Liver (tissue), 9 donors: ENCODE data around the gene CCDC192. TPM values are rescaled to one million over a fixed set of nuclear protein-coding genes. Genes with fewer than 3 reads are reported as not detected.
A peak's percentile ranks its signal among the peaks of the same experiment; 100 is the strongest.

Experiments
- DNase-seq: peaks from one replicate; pipeline ENCODE4 v3.0.0-alpha.2; 2017; ENCODE audit warnings: low spot score
- H3K27ac ChIP-seq, 2 donors: one replicate each; pipeline ENCODE4 v1.7.0; 2013; ENCODE audit warnings: inconsistent platforms in 2 of 2, low read length in 2 of 2, control low read depth in 1 of 2, low read depth in 1 of 2, mild to moderate bottlenecking in 1 of 2
- H3K27me3 ChIP-seq, 4 donors: one replicate each; pipeline versions ENCODE4 v1.6.1 to v1.7.0; 2013; ENCODE audit warnings: low read length in 3 of 4, inconsistent platforms in 1 of 4, mild to moderate bottlenecking in 1 of 4, moderate library complexity in 1 of 4; ENCODE audit not compliant: control insufficient read depth in 4 of 4, insufficient read depth in 4 of 4
- H3K36me3 ChIP-seq, 4 donors: one replicate each; pipeline versions ENCODE4 v1.6.1 to v1.7.0; 2013; ENCODE audit warnings: low read length in 3 of 4, mild to moderate bottlenecking in 3 of 4, low read depth in 1 of 4, moderate library complexity in 1 of 4; ENCODE audit not compliant: control insufficient read depth in 4 of 4, insufficient read depth in 3 of 4
- H3K4me1 ChIP-seq, 4 donors: one replicate each; pipeline versions ENCODE4 v1.6.1 to v1.7.0; 2013; ENCODE audit warnings: low read length in 3 of 4, mild to moderate bottlenecking in 3 of 4, moderate library complexity in 1 of 4; ENCODE audit not compliant: control insufficient read depth in 4 of 4, insufficient read depth in 4 of 4
- H3K4me3 ChIP-seq, 3 donors: one replicate each; pipeline versions ENCODE4 v1.6.1 to v1.7.0; 2013; ENCODE audit warnings: low read length in 3 of 3, control low read depth in 1 of 3, low read depth in 1 of 3, mild to moderate bottlenecking in 1 of 3
- H3K9ac ChIP-seq, 2 donors: one replicate each; pipeline ENCODE4 v1.7.0; 2013; ENCODE audit warnings: low read length in 2 of 2, mild to moderate bottlenecking in 2 of 2, moderate library complexity in 2 of 2, control low read depth in 1 of 2, low read depth in 1 of 2
- H3K9me3 ChIP-seq, 4 donors: one replicate each; pipeline versions ENCODE4 v1.6.1 to v1.7.0; 2013; ENCODE audit warnings: low read length in 3 of 4; ENCODE audit not compliant: control insufficient read depth in 4 of 4
- ATF3 ChIP-seq: IDR thresholded peaks from 2 replicates; pipeline ENCODE4 v1.6.1; 2016; ENCODE audit warnings: antibody characterized with exemption
- CTCF ChIP-seq: fragments of 150-350 bp; IDR thresholded peaks from 2 replicates; pipeline ENCODE4 v1.5.1; 2017; ENCODE audit warnings: improper control_type of control experiment, low read depth, low read length; ENCODE audit not compliant: missing input control
- EGR1 ChIP-seq, 2 donors: IDR thresholded peaks; 2 replicates each; pipeline ENCODE4 v1.6.1; 2016 to 2018; ENCODE audit warnings: antibody characterized with exemption in 2 of 2, low read depth in 2 of 2
- FOXA1 ChIP-seq: IDR thresholded peaks from 2 replicates; pipeline ENCODE4 v1.6.1; 2016; ENCODE audit warnings: antibody characterized with exemption
- GABPA ChIP-seq, 2 donors: IDR thresholded peaks in 1 of 2; conservative IDR thresholded peaks in 1 of 2; 2 replicates each; pipeline ENCODE4 v1.6.1; 2016; ENCODE audit warnings: antibody characterized with exemption in 2 of 2, mild to moderate bottlenecking in 1 of 2, moderate library complexity in 1 of 2
- HNF4A ChIP-seq, 2 donors: conservative IDR thresholded peaks; 2 replicates each; pipeline ENCODE4 v1.6.1; 2016; ENCODE audit warnings: antibody characterized with exemption in 2 of 2, mild to moderate bottlenecking in 2 of 2
- HNF4G ChIP-seq: IDR thresholded peaks from 2 replicates; pipeline ENCODE4 v1.6.1; 2016; ENCODE audit warnings: antibody characterized with exemption
- JUND ChIP-seq, 2 donors: IDR thresholded peaks; 2 replicates each; pipeline ENCODE4 v1.6.1; 2016; ENCODE audit warnings: antibody characterized with exemption in 2 of 2
- MAX ChIP-seq: IDR thresholded peaks from 2 replicates; pipeline ENCODE4 v1.6.1; 2016; ENCODE audit warnings: antibody characterized with exemption
- NR2F2 ChIP-seq: IDR thresholded peaks from 2 replicates; pipeline ENCODE4 v1.6.1; 2016; ENCODE audit warnings: antibody characterized with exemption
- RAD21 ChIP-seq, 2 donors: IDR thresholded peaks; 2 replicates each; pipeline ENCODE4 v1.6.1; 2016; ENCODE audit warnings: antibody characterized with exemption in 2 of 2, mild to moderate bottlenecking in 2 of 2
- REST ChIP-seq: IDR thresholded peaks from 2 replicates; pipeline ENCODE4 v1.6.1; 2016; ENCODE audit warnings: antibody characterized with exemption, mild to moderate bottlenecking
- SP1 ChIP-seq: IDR thresholded peaks from 2 replicates; pipeline ENCODE4 v1.6.1; 2018; ENCODE audit warnings: antibody characterized with exemption, mild to moderate bottlenecking
- YY1 ChIP-seq: IDR thresholded peaks from 2 replicates; pipeline ENCODE4 v1.6.1; 2016; ENCODE audit warnings: antibody characterized with exemption, mild to moderate bottlenecking
- ZBTB33 ChIP-seq: IDR thresholded peaks from 2 replicates; pipeline ENCODE4 v1.6.1; 2016; ENCODE audit warnings: antibody characterized with exemption
- WGBS: extraction: QIAGEN DNeasy Blood & Tissue Kit; methylation state at CpG from one replicate; pipeline ENCODE4 v1.1.7; 2013; 5-methylcytosine and 5-hydroxymethylcytosine counted together
- polyA plus RNA-seq, 2 donors: library from polyadenylated mRNA; stranded (reverse) in 1 of 2; unstranded in 1 of 2; fragments of 200-250 nt in 1 of 2; fragments of >200 nt in 1 of 2; fragmentation: Nextera tagmentation in 1 of 2; extraction: Ambion mirVana in 1 of 2; gene quantifications; one replicate each; pipeline versions ENCODE4 v1.2.1 to v1.2.3, GENCODE V29; 2013 to 2015
- total RNA-seq, 2 donors: library from RNA; depleted of rRNA; stranded (reverse); fragments of >200 nt; gene quantifications; one replicate each; pipeline ENCODE4 v1.2.3, GENCODE V29; 2014
- donor health status: healthy.
- donor health status: healthy.
- donor health status: healthy.
- donor health status: healthy.
- donor health status: healthy.

CCDC192 gene
- total and polyA plus RNA-seq, 4 donors, result not detected

- H3K27ac ChIP-seq, result no peak overlapping the region
- no peaks in the 10 kb centered on the region for H3K4me1 ChIP-seq
- H3K9me3 ChIP-seq, result no peaks in the 10 kb centered on the region
- H3K27me3 ChIP-seq, result no peaks in the 10 kb centered on the region
- no peak overlapping the region for H3K4me3 ChIP-seq
- DNase-seq, result no peak
- H3K36me3 ChIP-seq, result no peaks in the 10 kb centered on the region
- 66% methylated on average over 6 of the region's 6 CpGs for WGBS
- H3K9ac ChIP-seq, result no peak overlapping the region
- no peak for TF ChIP-seq RAD21 (IDR thresholded peaks at IDR 0.05)
- TF ChIP-seq HNF4A (conservative IDR thresholded peaks at IDR 0.05), result no peak
- TF ChIP-seq NR2F2, result no peak
- TF ChIP-seq HNF4G, result no peak
- TF ChIP-seq SP1, result no peak
- no peak for TF ChIP-seq FOXA1
- TF ChIP-seq MAX, result no peak
These were observed 189.4 kb downstream of the CCDC192 start for GRCh38 chr5:127892467-127893207.

- DNase-seq, result no peak
- no peak overlapping the region for H3K4me3 ChIP-seq
- WGBS, result 72% methylated on average over 2 of the region's 2 CpGs
- H3K27ac ChIP-seq, result peak overlapping the region in 1 of 2 donors; percentile 41
- H3K4me1 ChIP-seq, result no peaks in the 10 kb centered on the region
- no peaks in the 10 kb centered on the region for H3K27me3 ChIP-seq
- no peak overlapping the region for H3K9ac ChIP-seq
- H3K9me3 ChIP-seq, result no peaks in the 10 kb centered on the region
- TF ChIP-seq ATF3 (no peak), NR2F2 (no peak), GABPA (IDR thresholded peaks at IDR 0.05 in 1 of 2, conservative IDR thresholded peaks at IDR 0.05 in 1 of 2) (no peak), CTCF (no peak), ZBTB33 (no peak), HNF4G (no peak), EGR1 (IDR thresholded peaks at IDR 0.05; ENCODE audit: low read depth in 2 of 2) (no peak), HNF4A (conservative IDR thresholded peaks at IDR 0.05) (no peak), FOXA1 (no peak), SP1 (no peak), REST (no peak), JUND (IDR thresholded peaks at IDR 0.05) (no peak), YY1 (no peak)
- H3K36me3 ChIP-seq, result no peaks in the 10 kb centered on the region
These were observed 190.0 kb downstream of the CCDC192 start for GRCh38 chr5:127893232-127893631.
